CD4-positive, alpha-beta memory T cell (primary cell): ENCODE results near the gene ADAT1. TPM values are rescaled to one million over a fixed set of nuclear protein-coding genes. Genes with fewer than 3 reads are reported as not detected.

Experiments used
- polyA plus RNA-seq, 2 donors: library from polyadenylated mRNA; unstranded; fragments of 300-500 nt; fragmentation: Illumina TruSeq; gene quantifications; one replicate each; pipeline ENCODE4 v1.2.3, GENCODE V29; 2021
- total RNA-seq, 2 experiments: library from RNA; stranded (reverse); gene quantifications; one replicate each; pipeline ENCODE4 v1.2.3, GENCODE V29; 2021

The ADAT1 gene
- total and polyA plus RNA-seq, 4 experiments from 2014 or later = 44.4 to 93.9 (median 71.6) TPM

Other genes with a start within 250 kb of the ADAT1 start
- gene CFDP1, start 189.8 kb downstream of the ADAT1 start, total RNA-seq = 10 to 100 TPM; 41.8 to 42.4 TPM
- gene CFDP1, start 189.8 kb downstream of the ADAT1 start, polyA plus RNA-seq = 10 to 100 TPM; 37.1 to 42.0 TPM
- 10 to 100 TPM; 50.7 to 54.3 TPM for gene TMEM170A, start 158.6 kb downstream of the ADAT1 start, total RNA-seq
- gene TMEM170A, start 158.6 kb downstream of the ADAT1 start, polyA plus RNA-seq = 10 to 100 TPM; 40.6 to 44.1 TPM
- under 1 TPM in 1 of 2 experiments, not detected in 1; 0.06 TPM for gene CHST6, start 127.8 kb downstream of the ADAT1 start, total RNA-seq
- not detected for gene CHST6, start 127.8 kb downstream of the ADAT1 start, polyA plus RNA-seq
- gene CHST5, start 87.2 kb downstream of the ADAT1 start, total RNA-seq = not detected
- not detected for gene CHST5, start 87.2 kb downstream of the ADAT1 start, polyA plus RNA-seq
- gene TMEM231, start 67.0 kb downstream of the ADAT1 start, total RNA-seq = 1 to 10 TPM; 2.4 to 2.6 TPM
- 1 to 10 TPM; 3.0 to 5.4 TPM for gene TMEM231, start 67.0 kb downstream of the ADAT1 start, polyA plus RNA-seq
- 100 to 1,000 TPM in 1 of 2 experiments, 10 to 100 TPM in 1; 91.9 to 100 TPM for gene GABARAPL2, start 56.9 kb downstream of the ADAT1 start, total RNA-seq
- gene GABARAPL2, start 56.9 kb downstream of the ADAT1 start, polyA plus RNA-seq = 100 to 1,000 TPM; 277 to 285 TPM
- 100 to 1,000 TPM; 120 to 124 TPM for gene KARS1, start 24.4 kb upstream of the ADAT1 start, total RNA-seq
- gene KARS1, start 24.4 kb upstream of the ADAT1 start, polyA plus RNA-seq = 100 to 1,000 TPM; 259 to 306 TPM
- gene TERF2IP, start 24.5 kb upstream of the ADAT1 start, total RNA-seq = 100 to 1,000 TPM in 1 of 2 experiments, 10 to 100 TPM in 1; 98.4 to 108 TPM
- gene TERF2IP, start 24.5 kb upstream of the ADAT1 start, polyA plus RNA-seq = 100 to 1,000 TPM; 152 to 185 TPM
- not detected for gene CPHXL2, start 53.7 kb upstream of the ADAT1 start, total RNA-seq
- not detected for gene CPHXL2, start 53.7 kb upstream of the ADAT1 start, polyA plus RNA-seq
- not detected for gene DUXB, start 78.2 kb upstream of the ADAT1 start, total RNA-seq
- not detected for gene DUXB, start 78.2 kb upstream of the ADAT1 start, polyA plus RNA-seq
- gene CPHXL, start 103.2 kb upstream of the ADAT1 start, total RNA-seq = not detected
- gene CPHXL, start 103.2 kb upstream of the ADAT1 start, polyA plus RNA-seq = not detected